WTC11 (cell line): ENCODE data around the gene ANTKMT. TPM values are rescaled to one million over a fixed set of nuclear protein-coding genes. Genes with fewer than 3 reads are reported as not detected.

ENCODE experiments used
- microRNA-seq: library from miRNA; unstranded; fragments of <30 nt; microRNA quantifications from one replicate; pipeline ENCODE4 v1.2.0, GENCODE V29; 2022; ENCODE audit warnings: borderline number of aligned reads
- total RNA-seq: library from RNA; stranded (reverse); gene quantifications from 3 replicates; pipeline ENCODE4 v1.2.3, GENCODE V29; 2021

The ANTKMT gene
- total RNA-seq, 1 experiment from 2014 or later, result 40.6 TPM

Small RNA genes within 50 kb of the gene (microRNA-seq; reads per million reads assigned to microRNA genes)
- not detected for gene MIR662

Other genes with a start within 250 kb of the ANTKMT start
- 89.3 to 110 TPM (median 93.8 TPM) in 3 replicates for gene CAPN15, start 193.4 kb upstream of the ANTKMT start, total RNA-seq
- gene PRR35, start 160.8 kb upstream of the ANTKMT start, total RNA-seq, result 0.72 to 1.1 TPM (median 0.94 TPM) in 3 replicates
- 0.76 to 0.92 TPM (median 0.87 TPM) in 3 replicates for gene NHLRC4, start 154.1 kb upstream of the ANTKMT start, total RNA-seq
- 57.7 to 63.7 TPM (median 60.8 TPM) in 3 replicates for gene PIGQ, start 151.2 kb upstream of the ANTKMT start, total RNA-seq
- gene RAB40C, start 131.1 kb upstream of the ANTKMT start, total RNA-seq, result 22.5 to 28.0 TPM (median 26.2 TPM) in 3 replicates
- gene WFIKKN1, start 90.2 kb upstream of the ANTKMT start, total RNA-seq, result 12.3 to 18.6 TPM (median 17.3 TPM) in 3 replicates
- gene METTL26, start 84.8 kb upstream of the ANTKMT start, total RNA-seq, result 115 to 121 TPM (median 115 TPM) in 3 replicates
- gene MCRIP2, start 79.3 kb upstream of the ANTKMT start, total RNA-seq, result 63.3 to 76.0 TPM (median 66.7 TPM) in 3 replicates
- gene WDR90, start 71.8 kb upstream of the ANTKMT start, total RNA-seq, result 66.2 to 75.8 TPM (median 69.6 TPM) in 3 replicates
- gene RHOT2, start 53.0 kb upstream of the ANTKMT start, total RNA-seq, result 245 to 285 TPM (median 250 TPM) in 3 replicates
- 6.7 to 8.2 TPM (median 6.7 TPM) in 3 replicates for gene RHBDL1, start 45.5 kb upstream of the ANTKMT start, total RNA-seq
- gene STUB1, start 40.7 kb upstream of the ANTKMT start, total RNA-seq, result 79.0 to 88.2 TPM (median 85.8 TPM) in 3 replicates
- gene JMJD8, start 36.8 kb upstream of the ANTKMT start, total RNA-seq, result 59.6 to 63.4 TPM (median 61.2 TPM) in 3 replicates
- 25.5 to 28.2 TPM (median 26.3 TPM) in 3 replicates for gene WDR24, start 30.7 kb upstream of the ANTKMT start, total RNA-seq
- gene FBXL16, start 15.3 kb upstream of the ANTKMT start, total RNA-seq, result 22.7 to 28.6 TPM (median 27.3 TPM) in 3 replicates
- 30.9 to 64.3 TPM (median 61.4 TPM) in 3 replicates for gene METRN, start 6.0 kb upstream of the ANTKMT start, total RNA-seq
- 19.4 to 20.8 TPM (median 20.2 TPM) in 3 replicates for gene CCDC78, start 5.3 kb downstream of the ANTKMT start, total RNA-seq
- gene HAGHL, start 6.0 kb downstream of the ANTKMT start, total RNA-seq, result 38.4 to 41.7 TPM (median 39.4 TPM) in 3 replicates
- gene CIAO3, start 19.9 kb downstream of the ANTKMT start, total RNA-seq, result 32.8 to 50.9 TPM (median 32.8 TPM) in 3 replicates
- gene MSLN, start 39.6 kb downstream of the ANTKMT start, total RNA-seq, result 0.20 to 0.55 TPM (median 0.46 TPM) in 3 replicates
- 35.0 to 45.1 TPM (median 36.6 TPM) in 3 replicates for gene RPUSD1, start 67.2 kb downstream of the ANTKMT start, total RNA-seq
- 177 to 183 TPM (median 181 TPM) in 3 replicates for gene CHTF18, start 67.5 kb downstream of the ANTKMT start, total RNA-seq
- 0.34 TPM in 1 of 3 replicates, not detected in the others for gene GNG13, start 79.6 kb downstream of the ANTKMT start, total RNA-seq
- 10.5 to 13.0 TPM (median 10.8 TPM) in 3 replicates for gene LMF1, start 249.8 kb downstream of the ANTKMT start, total RNA-seq